A673 (cell line): ENCODE results near the gene TF.

Experiments
- EZH2 ChIP-seq: fragments of 200-600 bp; sonication (generic); IDR thresholded peaks from 2 replicates; pipeline ENCODE4 v1.6.1; 2017; ENCODE audit warnings: borderline replicate concordance, low read depth, mild to moderate bottlenecking, mixed read lengths, antibody characterized with exemption, low read length; ENCODE audit not compliant: poor library complexity, severe bottlenecking
- TF ChIP-seq, protein P1 (sequence below): fragments of 300-800, 200-600 bp; sonication (generic); conservative IDR thresholded peaks from 2 replicates; pipeline ENCODE4 v1.5.1; 2017; ENCODE audit warnings: low read depth, mild to moderate bottlenecking, antibody characterized with exemption, low read length, moderate library complexity, mixed read lengths

GRCh38 chr3:133832802-133833144, 86.6 kb downstream of the TF start:
- TF ChIP-seq, protein P1, sequence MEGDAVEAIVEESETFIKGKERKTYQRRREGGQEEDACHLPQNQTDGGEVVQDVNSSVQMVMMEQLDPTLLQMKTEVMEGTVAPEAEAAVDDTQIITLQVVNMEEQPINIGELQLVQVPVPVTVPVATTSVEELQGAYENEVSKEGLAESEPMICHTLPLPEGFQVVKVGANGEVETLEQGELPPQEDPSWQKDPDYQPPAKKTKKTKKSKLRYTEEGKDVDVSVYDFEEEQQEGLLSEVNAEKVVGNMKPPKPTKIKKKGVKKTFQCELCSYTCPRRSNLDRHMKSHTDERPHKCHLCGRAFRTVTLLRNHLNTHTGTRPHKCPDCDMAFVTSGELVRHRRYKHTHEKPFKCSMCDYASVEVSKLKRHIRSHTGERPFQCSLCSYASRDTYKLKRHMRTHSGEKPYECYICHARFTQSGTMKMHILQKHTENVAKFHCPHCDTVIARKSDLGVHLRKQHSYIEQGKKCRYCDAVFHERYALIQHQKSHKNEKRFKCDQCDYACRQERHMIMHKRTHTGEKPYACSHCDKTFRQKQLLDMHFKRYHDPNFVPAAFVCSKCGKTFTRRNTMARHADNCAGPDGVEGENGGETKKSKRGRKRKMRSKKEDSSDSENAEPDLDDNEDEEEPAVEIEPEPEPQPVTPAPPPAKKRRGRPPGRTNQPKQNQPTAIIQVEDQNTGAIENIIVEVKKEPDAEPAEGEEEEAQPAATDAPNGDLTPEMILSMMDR = no peak
- no peak for TF ChIP-seq EZH2
